Mucosa of gallbladder (tissue), 1 donor: ENCODE results near the gene OR6P1. TPM values are rescaled to one million over a fixed set of nuclear protein-coding genes. Genes with fewer than 3 reads are reported as not detected.

Experiments used
- DNase-seq: peaks from one replicate; pipeline ENCODE4 v3.0.0-alpha.2; 2020; ENCODE audit warnings: low spot score
- total RNA-seq: library from RNA; stranded (reverse); gene quantifications from one replicate; pipeline ENCODE4 v1.2.1, GENCODE V29; 2021
- donor health status: DM: no; HTN: no; CAD: no.

Gene OR6P1
- total RNA-seq, 1 donor from 2014 or later = not detected

DNA sequence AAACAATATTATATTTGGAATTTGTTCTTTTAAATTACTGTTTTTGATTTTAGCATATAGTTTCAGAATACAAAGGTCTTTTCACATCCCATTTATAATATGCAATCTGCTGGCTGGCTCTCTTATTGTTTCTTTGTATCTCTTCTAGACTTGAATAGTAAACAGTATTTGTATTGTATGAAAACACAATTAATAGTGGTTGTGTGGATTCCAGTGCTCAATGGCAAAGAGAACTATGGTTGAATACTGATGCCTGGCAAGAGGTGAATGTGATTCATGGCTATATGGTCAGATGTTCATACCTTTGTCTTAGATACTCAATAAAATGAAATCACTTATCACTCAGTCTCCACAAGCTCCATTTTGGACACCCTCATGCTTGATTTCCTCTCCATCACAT lies 53.4 kb downstream of the OR6P1 start:
- DNase-seq = no peak

Other genes with a start within 250 kb of the OR6P1 start
- not detected for gene CD1B, start 239.0 kb downstream of the OR6P1 start, total RNA-seq
- 1.3 TPM for gene CD1E, start 216.7 kb downstream of the OR6P1 start, total RNA-seq
- not detected for gene OR10T2, start 171.1 kb downstream of the OR6P1 start, total RNA-seq
- gene OR10K2, start 144.3 kb downstream of the OR6P1 start, total RNA-seq = not detected
- not detected for gene OR10K1, start 108.7 kb downstream of the OR6P1 start, total RNA-seq
- not detected for gene OR10R2, start 98.4 kb downstream of the OR6P1 start, total RNA-seq
- not detected for gene OR6Y1, start 16.2 kb downstream of the OR6P1 start, total RNA-seq
- not detected for gene OR10X1, start 9.3 kb upstream of the OR6P1 start, total RNA-seq
- not detected for gene OR10Z1, start 34.7 kb upstream of the OR6P1 start, total RNA-seq
- 0.23 TPM for gene SPTA1, start 116.1 kb upstream of the OR6P1 start, total RNA-seq
- not detected for gene OR6K2, start 130.1 kb upstream of the OR6P1 start, total RNA-seq
- not detected for gene OR6K3, start 150.1 kb upstream of the OR6P1 start, total RNA-seq
- not detected for gene OR6K6, start 184.1 kb upstream of the OR6P1 start, total RNA-seq
- not detected for gene OR6N1, start 201.6 kb upstream of the OR6P1 start, total RNA-seq
- not detected for gene OR6N2, start 210.6 kb upstream of the OR6P1 start, total RNA-seq